Measurements from ENCODE around the gene CDC20B.
A peak's percentile ranks its signal among the peaks of the same experiment; 100 is the strongest.
"Not testable (repeated sequence)": the region's sequence is repeated elsewhere in the genome, so short reads cannot be mapped to it uniquely, and the experiment has no call there.

Gene CDC20B

GRCh38 chr5:55159763-55160492 is 13.0 kb downstream of the CDC20B start, which contains the start of gene GPX8:
Gene GPX8 (plus strand): TSS chr5:55160171. CDS start chr5:55160193, 22 bp downstream.
- DNase-seq = peak; percentile 66

GRCh38 chr5:55154873-55155272 is 18.1 kb downstream of the CDC20B start:
- no peak for DNase-seq

GRCh38 chr5:55151923-55152842 is 20.8 kb downstream of the CDC20B start:
- no peak for DNase-seq

- no peak for DNase-seq
Measured at GRCh38 chr5:55149308-55149795, 23.6 kb downstream of the CDC20B start.

GRCh38 chr5:55146543-55147151 is 26.3 kb downstream of the CDC20B start:
- peak; percentile 85 for DNase-seq

- DNase-seq = no peak
Measured at GRCh38 chr5:55146080-55146479, 26.9 kb downstream of the CDC20B start.

- no peak for DNase-seq
Measured at GRCh38 chr5:55143624-55144023, 29.4 kb downstream of the CDC20B start.

- DNase-seq = no peak
Measured at GRCh38 chr5:55141945-55142690, 30.9 kb downstream of the CDC20B start.

- no peak for DNase-seq
Measured at GRCh38 chr5:55140908-55141665, 31.9 kb downstream of the CDC20B start.

GRCh38 chr5:55136521-55136920 is 36.5 kb downstream of the CDC20B start:
- no peak for DNase-seq

GRCh38 chr5:55134053-55134722 is 38.8 kb downstream of the CDC20B start:
- no peak for DNase-seq

GRCh38 chr5:55123365-55123764 is 49.6 kb downstream of the CDC20B start:
- DNase-seq = no peak

GRCh38 chr5:55114061-55114460 is 58.9 kb downstream of the CDC20B start:
- DNase-seq = no peak

GRCh38 chr5:55113327-55113726 is 59.6 kb downstream of the CDC20B start:
- no peak for DNase-seq

GRCh38 chr5:55110217-55110616 is 62.8 kb downstream of the CDC20B start:
- no peak for DNase-seq

GRCh38 chr5:55108661-55109060 is 64.3 kb downstream of the CDC20B start:
- DNase-seq = no peak

GRCh38 chr5:55105976-55106375 is 67.0 kb downstream of the CDC20B start:
- not testable (repeated sequence) for DNase-seq

GRCh38 chr5:55104946-55105701 is 67.9 kb downstream of the CDC20B start:
- no peak for DNase-seq

GRCh38 chr5:55104036-55104772 is 68.8 kb downstream of the CDC20B start:
- DNase-seq = no peak

- DNase-seq = no peak
Measured at GRCh38 chr5:55102348-55102747, 70.6 kb downstream of the CDC20B start, which contains the start of gene GZMA. Gene GZMA (plus strand): TSS chr5:55102646. CDS start chr5:55102683, 37 bp downstream.
